GM21723 (cell line): ENCODE results near the gene FSTL1.

Experiments used
- ATAC-seq: cut with Tn5 transposase; IDR thresholded peaks from one replicate; pipeline ENCODE4 v1.9.1; 2021; ENCODE audit warnings: mild to moderate bottlenecking, moderate library complexity; ENCODE audit not compliant: unreplicated experiment

The FSTL1 gene

GRCh38 chr3:120469440-120469839 lies 18.6 kb upstream of the FSTL1 start:
- ATAC-seq, result no peak

GRCh38 chr3:120468635-120469295 lies 18.0 kb upstream of the FSTL1 start:
- ATAC-seq, result no peak

- no peak for ATAC-seq
Measured at GRCh38 chr3:120462409-120462959, 11.7 kb upstream of the FSTL1 start.

GRCh38 chr3:120461416-120461815 lies 10.6 kb upstream of the FSTL1 start:
- ATAC-seq, result no peak

- no peak for ATAC-seq
Measured at GRCh38 chr3:120460862-120461261, 10.1 kb upstream of the FSTL1 start.

GRCh38 chr3:120460181-120460790 lies 9.5 kb upstream of the FSTL1 start:
- no peak for ATAC-seq

GRCh38 chr3:120459196-120459595 lies 8.4 kb upstream of the FSTL1 start:
- ATAC-seq, result no peak

- no peak for ATAC-seq
Measured at GRCh38 chr3:120457827-120458226, 7.0 kb upstream of the FSTL1 start.

GRCh38 chr3:120454076-120454689 lies 3.4 kb upstream of the FSTL1 start:
- ATAC-seq, result no peak

- ATAC-seq, result no peak
Measured at GRCh38 chr3:120452816-120453215, 2.0 kb upstream of the FSTL1 start.

- ATAC-seq, result no peak
Measured at GRCh38 chr3:120451806-120452205, 1.0 kb upstream of the FSTL1 start.

- ATAC-seq, result no peak
Measured at GRCh38 chr3:120451272-120451761, 525 bp upstream of the FSTL1 start.

- ATAC-seq, result no peak
Measured at GRCh38 chr3:120449701-120450599, 842 bp downstream of the FSTL1 start.

- ATAC-seq, result no peak
Measured at GRCh38 chr3:120449251-120449650, 1.5 kb downstream of the FSTL1 start.

- no peak for ATAC-seq
Measured at GRCh38 chr3:120448756-120449155, 2.0 kb downstream of the FSTL1 start.

- ATAC-seq, result no peak
Measured at GRCh38 chr3:120446891-120447668, 3.7 kb downstream of the FSTL1 start.

GRCh38 chr3:120445654-120446053 lies 5.1 kb downstream of the FSTL1 start:
- ATAC-seq, result no peak

GRCh38 chr3:120443626-120444123 lies 7.1 kb downstream of the FSTL1 start:
- no peak for ATAC-seq

GRCh38 chr3:120442975-120443517 lies 7.7 kb downstream of the FSTL1 start:
- ATAC-seq, result no peak

- ATAC-seq, result no peak
Measured at GRCh38 chr3:120441776-120442175, 9.0 kb downstream of the FSTL1 start.
